Gastrocnemius medialis (tissue), 4 donors: ENCODE data around the gene LIMCH1.

Experiments
- CTCF ChIP-seq, 5 experiments: fragments of 450-650 bp in 3 of 5; fragments of 200-600 bp in 2 of 5; sonication (generic) in 2 of 5; IDR thresholded peaks in 4 of 5; conservative IDR thresholded peaks in 1 of 5; 1 replicate in 4 of 5; 2 replicates in 1 of 5; pipeline ENCODE4 v1.5.1; 2016 to 2019; ENCODE audit warnings: antibody characterized with exemption in 5 of 5, mild to moderate bottlenecking in 3 of 5, moderate library complexity in 3 of 5
- POLR2A ChIP-seq, 2 donors: fragments of 450-650 bp; IDR thresholded peaks; one replicate each; pipeline ENCODE4 v1.6.1; 2017; ENCODE audit warnings: antibody characterized with exemption in 2 of 2, mild to moderate bottlenecking in 2 of 2, moderate library complexity in 2 of 2

- TF ChIP-seq CTCF (IDR thresholded peaks at IDR 0.05 in 4 of 5, conservative IDR thresholded peaks at IDR 0.05 in 1 of 5) (no peak), POLR2A (IDR thresholded peaks at IDR 0.05) (no peak)
These were observed 75.4 kb downstream of the LIMCH1 start for GRCh38 chr4:41613386-41613785.
